HG02623 (cell line): ENCODE data around the gene GLRX3.

Experiments
- ATAC-seq: cut with Tn5 transposase; IDR thresholded peaks from one replicate; pipeline ENCODE4 v1.9.1; 2021; ENCODE audit warnings: moderate library complexity; ENCODE audit not compliant: unreplicated experiment

GLRX3 gene

DNA sequence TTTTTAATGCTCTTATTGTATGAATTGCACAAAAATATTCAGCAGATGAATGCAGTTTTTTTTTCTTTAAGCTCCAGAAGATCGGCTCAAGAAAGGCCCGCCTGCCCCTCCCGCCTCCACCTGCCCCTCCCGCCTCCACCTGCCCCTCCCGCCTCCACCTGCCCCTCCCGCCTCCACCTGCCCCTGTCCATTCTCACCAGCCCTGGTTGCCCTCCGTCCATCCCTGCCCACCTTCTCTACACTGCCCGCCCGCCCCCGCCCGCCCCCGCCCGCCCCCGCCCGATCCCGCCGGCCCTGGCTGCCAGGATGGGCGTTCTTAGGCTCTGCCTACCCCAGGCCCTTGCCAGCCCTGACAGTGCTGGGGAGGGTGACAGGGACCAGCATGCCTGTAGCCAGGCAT, 67.4 kb downstream of the GLRX3 start:
- ATAC-seq = no peak

DNA sequence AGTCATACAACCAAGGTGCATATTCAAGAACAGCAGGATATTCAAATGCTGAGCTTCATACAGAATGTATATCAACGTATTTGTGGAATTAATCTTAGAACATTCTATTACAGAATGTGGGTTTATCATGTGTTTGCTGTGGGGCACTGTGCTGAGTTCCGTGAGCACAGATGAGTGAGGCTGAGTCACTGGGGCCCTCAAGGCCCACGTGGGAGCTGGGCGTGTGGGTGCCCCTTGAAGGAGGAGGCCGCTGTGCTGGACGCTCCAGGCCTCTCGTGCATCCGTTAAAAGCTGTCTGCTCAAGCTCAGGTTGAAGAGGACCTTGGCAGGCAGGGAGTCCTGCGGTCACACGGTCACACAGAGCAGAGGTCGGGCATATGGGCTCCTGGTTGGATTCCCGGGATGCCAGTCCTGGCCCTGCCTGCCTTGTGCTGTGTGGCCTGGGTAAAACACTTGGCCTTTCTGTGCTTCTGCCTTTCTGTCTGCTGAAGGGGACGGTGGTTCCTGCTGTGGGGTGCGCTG, 70.1 kb downstream of the GLRX3 start:
- ATAC-seq = no peak

DNA sequence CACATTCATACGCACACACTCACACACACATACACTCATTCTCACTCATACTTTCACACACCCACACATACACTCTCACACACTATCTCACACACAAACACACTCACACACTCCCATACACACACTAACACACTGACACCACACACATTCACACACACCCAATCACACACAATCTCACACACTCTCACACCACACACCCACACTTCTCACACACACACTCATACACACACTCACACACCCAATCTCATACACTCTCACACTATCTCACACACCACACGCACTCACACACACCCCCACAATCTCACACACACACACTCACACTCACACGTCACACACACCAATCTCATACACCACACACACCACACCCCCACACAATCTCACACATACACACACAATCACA, 71.0 kb downstream of the GLRX3 start:
- ATAC-seq = no peak

DNA sequence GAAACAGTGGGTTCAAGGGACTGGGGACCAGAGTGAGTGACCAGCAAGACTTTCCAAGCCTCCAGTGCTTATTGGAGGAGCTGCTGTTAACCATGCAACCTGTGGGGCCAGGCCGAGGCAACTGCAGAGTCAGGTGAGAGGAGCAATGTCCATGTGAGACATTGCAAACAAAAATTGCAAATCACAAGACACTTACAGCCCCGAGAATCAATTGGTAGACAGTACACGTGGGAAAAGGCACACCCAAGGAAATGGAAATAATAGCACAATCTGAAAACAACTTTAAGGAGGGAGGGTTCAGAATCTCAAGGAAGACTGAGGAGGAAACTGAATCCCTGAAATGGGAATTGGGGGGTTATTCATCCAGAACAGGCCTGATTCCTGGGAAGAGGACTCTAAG, 72.6 kb downstream of the GLRX3 start:
- ATAC-seq = no peak

DNA sequence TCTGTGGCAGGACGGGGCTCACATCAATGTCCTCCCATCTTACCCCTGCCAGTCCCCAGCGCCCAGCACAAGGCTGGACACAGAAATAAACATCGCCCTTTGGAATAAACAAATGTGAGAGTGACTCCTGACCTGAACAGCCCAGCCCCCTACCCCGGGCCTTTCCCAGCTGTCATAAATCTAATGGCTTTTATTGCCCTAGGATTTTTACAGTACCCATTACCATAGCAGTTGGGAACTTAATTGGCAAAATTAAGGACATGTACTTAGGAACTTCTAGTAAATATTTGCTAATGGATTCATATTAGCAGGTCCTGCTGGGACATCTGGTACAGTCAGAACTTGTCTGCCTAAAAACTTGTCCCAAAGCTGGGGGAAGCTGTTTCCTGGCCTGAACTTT, 76.6 kb downstream of the GLRX3 start:
- no peak for ATAC-seq

DNA sequence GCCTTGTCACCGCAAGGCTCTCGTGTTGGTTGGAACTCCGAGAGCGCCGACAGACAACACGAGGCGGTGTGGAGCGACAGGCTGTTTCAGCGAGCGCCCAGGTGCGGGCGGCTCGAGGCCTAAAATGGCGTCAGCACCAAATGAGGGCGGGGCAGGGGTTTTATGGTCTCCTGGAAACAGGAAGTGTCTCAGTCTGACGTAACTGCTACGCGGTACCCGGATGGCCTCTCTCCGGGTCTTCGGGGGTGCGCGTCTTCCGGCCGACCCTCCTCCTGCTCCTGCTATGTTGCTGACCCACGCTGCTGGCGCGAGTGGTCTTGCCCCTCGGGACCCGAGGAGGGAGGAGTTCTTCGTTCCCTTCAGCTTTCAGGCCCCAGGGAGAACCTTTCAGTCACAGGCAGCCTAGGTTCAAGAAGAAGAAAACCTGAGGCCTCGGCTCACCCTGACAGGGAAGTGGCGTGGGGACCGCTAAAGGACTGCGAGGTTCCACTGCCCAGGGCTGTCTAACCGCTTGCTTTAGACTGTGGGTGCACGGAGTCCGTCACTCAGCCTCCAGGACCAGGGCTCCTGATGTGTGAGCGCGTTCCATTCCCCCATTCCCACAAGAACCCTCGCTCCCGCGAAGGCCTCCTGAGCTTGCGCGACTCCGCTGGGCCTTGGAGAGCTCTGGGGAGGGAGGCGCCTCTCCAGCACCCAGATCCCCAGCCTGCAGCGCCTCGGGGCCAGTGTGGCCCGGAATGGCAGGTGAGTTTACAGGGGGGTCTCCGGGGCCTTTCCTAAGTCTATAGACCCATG, 77.3 kb downstream of the GLRX3 start:
- ATAC-seq = no peak

DNA sequence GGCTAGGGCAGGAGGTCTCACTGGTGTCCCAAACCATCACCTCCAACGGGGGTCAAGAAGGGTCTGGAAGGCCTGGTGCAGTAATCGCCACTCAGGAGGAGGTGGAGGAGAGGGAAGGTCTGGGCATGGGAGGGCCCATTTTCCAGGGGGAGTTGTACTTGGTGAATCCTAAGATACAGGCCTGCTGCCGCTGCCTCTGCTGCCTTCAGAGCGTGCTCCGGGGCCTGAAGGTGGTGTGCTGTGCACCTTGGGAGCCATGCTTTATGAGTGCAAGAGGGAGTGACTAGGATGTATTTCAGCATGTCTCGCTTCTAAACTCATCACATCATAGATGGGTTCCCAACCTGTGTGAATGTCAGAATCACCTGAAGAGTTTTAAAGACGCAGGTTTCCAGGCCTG, 78.2 kb downstream of the GLRX3 start:
- no peak for ATAC-seq

DNA sequence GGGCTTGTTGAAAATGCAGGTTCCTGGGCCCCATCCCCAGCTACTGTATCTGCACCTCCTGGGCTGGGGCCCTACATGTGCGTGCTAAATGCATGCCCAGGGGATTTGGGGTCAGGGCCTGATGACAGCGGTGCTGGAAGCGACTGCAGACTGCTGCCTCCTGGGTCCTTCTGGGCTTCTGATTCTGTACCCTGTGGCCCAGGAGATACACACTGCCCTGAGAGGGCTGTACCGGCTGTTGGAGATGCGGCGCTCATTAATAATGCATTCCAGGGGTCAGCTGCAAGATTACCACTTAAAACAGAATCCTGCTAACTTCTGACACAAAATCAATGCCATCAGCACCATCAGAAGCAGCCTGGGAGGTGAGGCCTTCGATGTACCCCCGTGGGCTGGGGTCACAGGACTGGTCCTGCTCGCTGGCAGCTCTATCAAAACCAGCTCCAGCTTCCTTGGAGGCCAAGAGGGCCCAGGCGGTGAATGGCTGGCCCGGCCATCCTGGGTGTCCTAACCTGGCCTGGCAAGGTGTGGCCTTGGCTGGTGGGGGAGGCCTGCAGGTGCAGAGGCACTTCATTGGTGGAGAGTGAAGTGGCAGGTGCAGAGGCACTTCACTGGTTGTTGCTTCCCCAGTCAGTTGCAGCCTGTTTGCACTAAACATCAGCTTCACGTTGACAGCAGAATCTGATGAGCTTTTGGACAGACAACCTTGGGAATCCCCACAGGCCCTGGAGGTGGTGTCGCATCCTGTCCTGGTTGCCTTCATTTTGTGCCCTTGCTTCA, 79.2 kb downstream of the GLRX3 start:
- no peak for ATAC-seq

DNA sequence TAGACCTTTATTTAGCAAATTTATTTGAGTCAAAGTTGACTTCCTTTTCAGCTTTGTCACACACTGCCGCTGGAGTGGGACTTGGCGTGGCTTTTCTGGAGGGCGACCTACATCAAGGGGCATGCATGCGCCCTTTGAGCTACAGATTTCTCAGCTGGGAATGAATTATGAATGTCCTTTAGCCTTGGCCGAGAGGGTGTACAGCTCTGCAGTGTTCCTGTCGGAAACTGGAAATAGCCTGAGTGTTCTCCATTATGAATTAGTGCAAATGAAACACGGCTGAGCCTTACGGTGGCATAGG, 79.7 kb downstream of the GLRX3 start:
- ATAC-seq = no peak

DNA sequence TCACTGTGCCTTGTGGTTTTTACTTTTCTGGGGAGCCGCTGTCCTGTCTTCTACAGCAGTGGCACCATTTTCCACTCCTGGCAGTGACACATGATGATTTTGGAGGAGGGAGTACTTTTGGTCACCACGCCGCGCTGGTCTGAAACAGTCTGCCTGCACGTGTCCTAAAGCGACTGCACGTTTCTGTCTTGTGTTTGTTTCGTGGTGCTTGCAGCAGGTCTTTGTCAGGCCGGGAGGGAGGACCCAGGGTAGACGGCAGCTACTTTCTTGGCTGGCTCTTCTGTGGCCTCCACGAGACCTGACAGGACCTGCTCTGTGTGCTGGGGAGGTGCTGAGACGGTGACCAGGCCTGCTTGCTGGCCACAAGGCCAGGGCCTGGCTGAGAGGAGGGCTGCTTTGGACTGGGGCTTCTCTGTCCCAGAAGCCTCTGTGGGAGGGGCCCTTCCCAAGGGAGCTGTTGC, 82.0 kb downstream of the GLRX3 start:
- ATAC-seq = no peak

DNA sequence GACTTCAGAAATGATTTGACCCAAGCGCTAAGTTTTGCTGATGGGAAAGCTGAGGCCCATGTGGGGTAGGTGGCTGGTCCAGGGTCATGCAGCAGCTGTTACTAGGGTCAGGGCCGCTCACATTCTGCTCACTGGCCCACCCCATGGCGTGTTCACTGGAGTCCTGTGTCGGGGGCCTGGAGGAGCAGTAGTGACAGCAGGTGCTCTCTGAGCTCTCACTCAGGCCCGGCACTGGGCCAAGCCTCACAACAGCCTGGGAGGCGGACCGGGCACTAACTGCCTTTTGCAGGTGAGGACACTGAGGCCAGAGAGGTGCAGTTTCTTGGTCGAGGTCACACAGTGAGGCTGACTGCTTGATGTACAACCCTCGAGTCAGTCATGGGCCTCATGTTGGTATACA, 82.7 kb downstream of the GLRX3 start:
- no peak for ATAC-seq

DNA sequence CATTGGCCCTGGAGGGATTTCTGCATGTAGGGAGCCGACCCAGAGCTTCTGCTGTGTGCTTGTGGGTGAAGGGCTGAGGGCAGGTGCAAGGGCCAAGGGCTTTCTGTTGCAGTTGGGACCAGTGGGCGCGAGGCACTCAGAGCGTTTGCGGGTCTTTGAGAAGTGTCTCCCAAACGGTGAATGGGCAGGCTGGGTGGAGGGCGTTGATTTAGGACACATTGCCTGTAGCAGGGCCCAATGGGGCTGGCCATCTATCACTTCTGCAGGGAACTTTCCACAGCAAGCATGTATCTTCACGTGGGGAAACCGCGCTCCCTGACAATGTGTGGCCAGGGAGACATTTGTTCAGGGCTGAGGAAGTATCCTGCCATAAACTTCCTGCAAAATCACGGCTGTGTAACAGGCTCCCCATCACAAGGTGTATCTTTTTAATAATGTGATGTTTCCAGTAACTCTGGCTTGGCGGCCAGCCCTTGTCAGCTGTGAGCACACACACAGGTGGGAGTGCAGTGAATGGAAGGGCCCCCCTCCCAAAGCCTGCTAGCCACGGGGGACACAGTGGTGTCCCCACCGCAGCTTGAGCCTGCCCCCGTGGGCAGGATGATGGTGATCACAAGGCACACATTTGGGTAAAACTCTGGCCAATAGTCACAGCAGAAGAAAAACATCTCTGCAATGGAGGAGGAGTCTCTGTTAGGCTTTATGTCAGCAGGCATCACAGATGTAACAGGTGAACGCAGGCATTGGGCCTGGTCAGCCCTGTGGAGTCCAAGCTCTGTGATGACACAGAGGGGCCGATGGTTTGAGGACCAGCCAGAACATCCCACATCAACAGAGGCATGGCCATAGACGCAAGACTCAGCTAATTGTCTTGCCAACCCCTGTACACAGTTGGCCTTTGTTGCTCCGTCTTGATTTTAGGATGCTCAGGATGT, 84.3 kb downstream of the GLRX3 start:
- no peak for ATAC-seq

DNA sequence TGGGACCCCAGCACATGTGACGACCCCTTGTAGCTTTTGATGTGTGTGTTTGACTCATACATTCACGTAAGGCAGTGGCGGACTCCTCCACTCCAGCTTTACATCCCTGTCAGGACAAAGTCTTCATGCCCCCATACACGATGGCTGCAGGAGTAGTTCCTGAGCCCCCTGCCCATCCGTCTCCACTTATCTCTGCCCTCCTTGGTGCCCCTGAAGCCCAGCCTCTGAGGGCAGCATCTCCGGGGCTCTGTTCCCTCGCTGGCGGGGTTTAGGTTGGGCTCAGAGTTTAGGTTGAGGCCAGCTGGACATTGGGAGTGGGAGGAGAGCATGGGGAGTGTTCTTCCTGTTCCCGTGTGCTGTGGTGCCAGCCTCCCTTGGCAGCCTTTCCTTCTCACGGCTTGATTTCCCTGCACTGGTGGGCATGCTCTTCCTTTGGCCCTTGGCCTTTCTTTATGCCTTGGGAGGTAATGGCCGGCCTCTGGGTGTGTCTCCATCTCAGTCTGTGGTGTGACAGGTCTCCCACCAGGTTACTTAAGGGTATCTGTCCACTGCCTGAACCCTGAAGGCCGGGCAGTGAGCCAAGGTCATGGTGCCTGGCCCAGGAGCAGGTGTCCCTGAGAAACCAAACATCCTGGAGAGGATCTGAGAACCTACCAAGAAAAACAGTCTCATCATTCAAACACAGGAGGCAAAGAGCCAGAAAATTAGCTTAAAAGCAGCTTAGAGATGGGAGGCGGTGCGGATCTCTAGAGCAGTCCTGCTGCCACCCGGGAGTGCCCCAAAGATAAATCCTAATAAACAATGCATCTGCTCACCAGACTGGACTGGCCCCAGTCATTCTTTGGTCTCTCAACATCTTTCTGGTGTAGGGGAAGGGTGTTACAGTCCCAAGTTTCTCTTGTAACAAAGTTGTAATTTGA, 85.5 kb downstream of the GLRX3 start:
- no peak for ATAC-seq

DNA sequence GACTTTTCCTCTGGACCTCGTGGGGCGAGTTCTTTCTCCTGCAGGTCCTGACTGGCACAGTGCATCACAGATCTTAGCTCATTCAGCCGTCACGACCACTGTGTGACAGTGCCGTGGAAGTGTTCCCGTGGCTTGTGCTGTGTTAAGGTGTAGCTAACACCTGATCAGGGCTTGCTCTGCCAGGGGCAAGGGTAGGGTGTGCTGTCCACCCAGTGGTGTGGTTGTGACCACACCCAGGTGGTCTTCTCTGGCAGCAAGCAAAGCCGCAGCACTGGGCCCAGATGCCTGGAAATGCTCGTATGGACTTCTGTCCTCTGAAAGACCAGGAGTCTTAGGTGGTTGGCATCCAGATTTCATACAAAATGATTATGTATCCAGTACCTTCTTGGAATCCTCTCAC, 86.2 kb downstream of the GLRX3 start:
- ATAC-seq = no peak

DNA sequence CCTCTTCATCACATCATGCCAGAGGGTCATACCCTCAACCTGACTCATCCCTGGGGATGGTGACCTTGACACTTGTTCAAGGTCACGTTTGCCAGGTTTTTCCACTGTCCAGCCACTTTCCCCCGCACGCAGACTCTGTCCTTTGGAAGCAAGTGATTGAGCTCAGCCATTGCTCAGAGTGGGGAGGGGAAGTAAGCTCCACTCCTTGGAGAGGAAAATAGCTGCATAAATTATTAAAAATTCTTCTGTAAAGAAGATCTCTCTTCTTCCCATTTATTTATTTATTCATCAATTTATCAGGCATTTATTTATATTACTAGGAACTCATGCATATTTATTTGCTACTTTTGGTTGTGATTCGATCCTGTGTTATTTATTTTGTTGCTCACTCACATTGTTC, 88.0 kb downstream of the GLRX3 start:
- no peak for ATAC-seq

DNA sequence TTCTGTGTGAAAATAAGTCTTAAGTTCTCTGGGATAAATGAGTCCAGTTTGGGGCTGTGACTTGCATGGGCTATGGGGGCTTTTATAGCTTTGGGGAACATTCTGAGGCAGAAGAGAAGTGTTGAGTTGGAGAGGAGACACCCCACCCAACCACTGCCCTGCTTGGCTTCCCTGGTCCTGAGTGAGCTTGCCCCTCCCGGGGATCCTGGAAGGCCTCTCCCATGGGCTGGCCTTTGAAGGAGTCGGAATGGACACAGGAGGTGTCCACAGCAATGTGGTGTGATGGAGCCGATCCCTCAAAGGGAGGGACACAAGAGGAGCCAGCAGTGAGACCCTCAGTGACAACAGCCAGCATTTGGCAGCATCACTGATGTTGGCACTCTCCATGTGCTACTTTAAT, 89.8 kb downstream of the GLRX3 start:
- no peak for ATAC-seq

DNA sequence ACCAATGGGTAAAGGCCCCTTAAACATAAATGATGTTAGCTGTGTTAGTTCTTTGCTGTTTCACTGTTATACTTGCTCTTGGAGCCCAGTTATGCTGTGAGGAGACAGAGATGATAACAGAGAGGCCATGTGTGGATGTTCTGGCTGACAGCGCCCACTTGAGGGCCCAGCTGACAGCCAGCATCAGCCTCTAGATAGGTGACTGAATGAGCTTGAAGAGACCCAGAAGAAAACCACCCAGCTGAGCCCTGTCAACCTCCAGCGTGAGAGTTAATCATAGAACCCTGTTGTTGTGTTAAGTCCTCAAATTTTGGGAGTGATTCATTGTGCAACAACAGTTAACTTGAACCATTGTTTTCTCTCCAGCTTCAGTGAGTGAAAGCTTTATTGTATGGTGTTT, 91.7 kb downstream of the GLRX3 start:
- ATAC-seq = no peak
